Measurements from ENCODE around the gene SAFB2.

SAFB2 gene

GRCh38 chr19:5542665-5543064 lies 79.9 kb downstream of the SAFB2 start:
- peaks cover 13% of the 10 kb centered on the region for H3K4me1 ChIP-seq (ENCODE audit: insufficient read depth, insufficient read length)
- DNase-seq (ENCODE audit: low read depth, low spot score): no peak
- no peaks in the 10 kb centered on the region for H3K9me3 ChIP-seq (ENCODE audit: insufficient read depth, low read length)
- H3K9ac ChIP-seq (ENCODE audit: insufficient read length, low read depth): no peak overlapping the region
- H3K36me3 ChIP-seq (ENCODE audit: insufficient read depth, insufficient read length, low read length): no peaks in the 10 kb centered on the region
- TF ChIP-seq ZNF274 (IDR thresholded peaks at IDR 0.05; ENCODE audit: low read depth, low read length): no peak
- TF ChIP-seq YY1 (IDR thresholded peaks at IDR 0.05; ENCODE audit: insufficient read depth, insufficient read length): no peak
- no peaks in the 10 kb centered on the region for H3K27me3 ChIP-seq (ENCODE audit: insufficient read depth, insufficient read length)
- no peak overlapping the region for H3K4me3 ChIP-seq (ENCODE audit: insufficient read length, low read depth)

DNA sequence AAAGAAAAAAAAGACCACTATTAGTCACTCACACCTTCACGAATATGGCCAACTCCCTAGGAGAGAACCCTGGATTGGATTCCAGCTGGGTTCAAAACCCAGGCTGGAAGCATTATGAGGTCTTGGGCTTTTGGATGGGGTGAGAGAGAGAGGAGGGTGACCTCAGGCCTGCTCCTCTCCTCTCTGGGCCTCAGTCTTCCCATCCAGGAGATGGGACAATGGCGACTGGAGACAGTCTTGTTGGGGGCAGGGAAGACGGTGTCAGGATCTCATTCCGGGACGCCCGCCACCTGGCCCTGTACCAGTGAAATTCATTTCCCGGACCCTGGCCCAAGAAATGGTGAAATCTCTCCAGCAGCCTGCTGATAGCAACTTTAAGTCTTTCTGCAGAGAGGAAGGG lies 81.1 kb downstream of the SAFB2 start:
- TF ChIP-seq SUZ12 (IDR thresholded peaks at IDR 0.05; ENCODE audit: extremely low read depth, insufficient read depth, insufficient read length) (no peak), ZNF274 (IDR thresholded peaks at IDR 0.05; ENCODE audit: low read depth, low read length) (no peak), YY1 (IDR thresholded peaks at IDR 0.05; ENCODE audit: insufficient read depth, insufficient read length) (no peak)
- H3K27me3 ChIP-seq (ENCODE audit: insufficient read depth, insufficient read length): no peaks in the 10 kb centered on the region
- no peak for DNase-seq (ENCODE audit: low read depth, low spot score)
- no peak overlapping the region for H3K4me3 ChIP-seq (ENCODE audit: insufficient read length, low read depth)
- no peaks in the 10 kb centered on the region for H3K9me3 ChIP-seq (ENCODE audit: insufficient read depth, low read length)
- H3K9ac ChIP-seq (ENCODE audit: insufficient read length, low read depth): no peak overlapping the region
- peaks cover 15% of the 10 kb centered on the region for H3K4me1 ChIP-seq (ENCODE audit: insufficient read depth, insufficient read length)
- no peaks in the 10 kb centered on the region for H3K36me3 ChIP-seq (ENCODE audit: insufficient read depth, insufficient read length, low read length)

GRCh38 chr19:5540208-5540607 lies 82.4 kb downstream of the SAFB2 start:
- Histone ChIP-seq H3K4me1 (ENCODE audit: insufficient read depth, insufficient read length) (peaks cover 12% of the 10 kb centered on the region), H3K27me3 (ENCODE audit: insufficient read depth, insufficient read length) (no peaks in the 10 kb centered on the region), H3K36me3 (ENCODE audit: insufficient read depth, insufficient read length, low read length) (no peaks in the 10 kb centered on the region), H3K9me3 (ENCODE audit: insufficient read depth, low read length) (peaks cover 2% of the 10 kb centered on the region; the same call in 1 of the 2 replicates), H3K9ac (ENCODE audit: insufficient read length, low read depth) (no peak overlapping the region), H3K4me3 (ENCODE audit: insufficient read length, low read depth) (no peak overlapping the region)
- no peak for DNase-seq (ENCODE audit: low read depth, low spot score)
- TF ChIP-seq ZNF274 (IDR thresholded peaks at IDR 0.05; ENCODE audit: low read depth, low read length) (no peak), SUZ12 (IDR thresholded peaks at IDR 0.05; ENCODE audit: extremely low read depth, insufficient read depth, insufficient read length) (no peak), YY1 (IDR thresholded peaks at IDR 0.05; ENCODE audit: insufficient read depth, insufficient read length) (no peak)

GRCh38 chr19:5537870-5538269 lies 84.7 kb downstream of the SAFB2 start:
- Histone ChIP-seq H3K9me3 (ENCODE audit: insufficient read depth, low read length) (peaks cover 22% of the 10 kb centered on the region; the same call in 1 of the 2 replicates), H3K36me3 (ENCODE audit: insufficient read depth, insufficient read length, low read length) (no peaks in the 10 kb centered on the region), H3K9ac (ENCODE audit: insufficient read length, low read depth) (peak overlapping the region; percentile 57), H3K27me3 (ENCODE audit: insufficient read depth, insufficient read length) (no peaks in the 10 kb centered on the region), H3K4me3 (ENCODE audit: insufficient read length, low read depth) (no peak overlapping the region), H3K4me1 (ENCODE audit: insufficient read depth, insufficient read length) (peaks cover 12% of the 10 kb centered on the region)
- no peak for DNase-seq (ENCODE audit: low read depth, low spot score)
- TF ChIP-seq SUZ12 (IDR thresholded peaks at IDR 0.05; ENCODE audit: extremely low read depth, insufficient read depth, insufficient read length): no peak

Data from NT2/D1 (cell line).